IMR-90 (cell line): ENCODE data around the gene NRM. TPM values are rescaled to one million over a fixed set of nuclear protein-coding genes. Genes with fewer than 3 reads are reported as not detected.

Experiments used
- ATAC-seq: fragments of 200-7000 bp; cut with Tn5 transposase; 2 replicates; pipeline ENCODE4 v1.9.1; 2020; ENCODE audit warnings: low read depth, mild to moderate bottlenecking, moderate library complexity
- BruUV-seq: library from RNA; stranded (reverse); fragments of 400-500 nt; replicated peaks from 2 replicates; lab custom pipeline; 2021; lab: Mats Ljungman, UMichigan
- CTCF ChIA-PET: fragments of 300-600 bp; formaldehyde crosslinking; extraction: SDS; loops from one replicate; lab custom pipeline; 2021; ENCODE audit warnings: antibody characterized with exemption; lab: Yijun Ruan, JAX
- POLR2A ChIA-PET: fragments of 300-600 bp; sonication (Branson Sonifier 250); formaldehyde crosslinking; loops from one replicate; lab custom pipeline; 2022; ENCODE audit warnings: antibody characterized with exemption; ENCODE audit not compliant: unreplicated experiment; lab: Charles Lee
- DNase-seq: peaks from one replicate; pipeline ENCODE4 v3.0.0; 2013
- H2AFZ ChIP-seq: replicated peaks from 2 replicates; pipeline ENCODE3; 2013; ENCODE audit warnings: low read length, mild to moderate bottlenecking; ENCODE audit not compliant: poor library complexity
- H2AK5ac ChIP-seq: 2 replicates; pipeline ENCODE4 v1.6.1; 2013; ENCODE audit warnings: low read depth, low read length, inconsistent platforms
- H2AK9ac ChIP-seq: replicated peaks from 2 replicates; pipeline ENCODE3; 2013; ENCODE audit warnings: mild to moderate bottlenecking, low read depth, low read length, moderate library complexity; ENCODE audit not compliant: poor library complexity
- H2BK120ac ChIP-seq: 2 replicates; pipeline ENCODE4 v1.6.1; 2013; ENCODE audit warnings: low read depth, low read length, inconsistent platforms
- H2BK15ac ChIP-seq: 3 replicates; pipeline ENCODE4 v1.6.1; 2013; ENCODE audit warnings: low read depth, low read length, inconsistent platforms
- H2BK20ac ChIP-seq: 2 replicates; pipeline ENCODE4 v1.6.1; 2013; ENCODE audit warnings: low read depth, mild to moderate bottlenecking, inconsistent platforms, low read length, moderate library complexity
- H2BK5ac ChIP-seq: 2 replicates; pipeline ENCODE4 v1.6.1; 2013; ENCODE audit warnings: mild to moderate bottlenecking, low read depth, low read length, inconsistent platforms; ENCODE audit not compliant: poor library complexity, severe bottlenecking
- H3K14ac ChIP-seq: replicated peaks from 2 replicates; pipeline ENCODE4 v1.6.1; 2013; ENCODE audit warnings: low read depth, low read length, inconsistent platforms
- H3K18ac ChIP-seq: 2 replicates; pipeline ENCODE4 v1.6.1; 2013; ENCODE audit warnings: low read depth, low read length, control low read depth
- H3K23ac ChIP-seq: 2 replicates; pipeline ENCODE4 v1.6.1; 2013; ENCODE audit warnings: low read depth, low read length, inconsistent platforms
- H3K27ac ChIP-seq: 2 replicates; pipeline ENCODE4 v1.5.1; 2013; ENCODE audit warnings: mild to moderate bottlenecking, control low read depth, low read length; ENCODE audit not compliant: insufficient read depth
- H3K27me3 ChIP-seq: 2 replicates; pipeline ENCODE4 v1.6.1; 2013; ENCODE audit warnings: low read length; ENCODE audit not compliant: control insufficient read depth, insufficient read depth
- H3K36me3 ChIP-seq: 2 replicates; pipeline ENCODE4 v1.6.1; 2013; ENCODE audit warnings: low read length, mixed read lengths; ENCODE audit not compliant: control insufficient read depth, insufficient read depth
- H3K4ac ChIP-seq: 2 replicates; pipeline ENCODE4 v1.6.1; 2013; ENCODE audit warnings: low read depth, low read length, inconsistent platforms
- H3K4me1 ChIP-seq: 2 replicates; pipeline ENCODE4 v1.6.1; 2013; ENCODE audit warnings: low read length, mixed read lengths; ENCODE audit not compliant: control insufficient read depth, insufficient read depth
- H3K4me2 ChIP-seq: 2 replicates; pipeline ENCODE4 v1.6.1; 2013; ENCODE audit warnings: low read depth, mild to moderate bottlenecking, control low read depth, low read length, moderate library complexity
- H3K4me3 ChIP-seq: 2 replicates; pipeline ENCODE4 v1.5.1; 2013; ENCODE audit warnings: low read depth, mild to moderate bottlenecking, control low read depth, low read length, moderate library complexity; ENCODE audit not compliant: insufficient read depth
- H3K56ac ChIP-seq: 2 replicates; pipeline ENCODE4 v1.6.1; 2013; ENCODE audit warnings: low read length, inconsistent platforms; ENCODE audit not compliant: insufficient read depth; ENCODE audit errors: extremely low read depth
- H3K79me1 ChIP-seq, 2 experiments: 2 replicates each; pipeline ENCODE4 v1.6.1; 2013; ENCODE audit warnings: low read length in 2 of 2, inconsistent platforms in 1 of 2, low read depth in 1 of 2
- H3K9ac ChIP-seq: 2 replicates; pipeline ENCODE4 v1.6.1; 2013; ENCODE audit warnings: low read depth, low read length, control low read depth
- H3K9me1 ChIP-seq: 2 replicates; pipeline ENCODE4 v1.6.1; 2013; ENCODE audit warnings: low read length, inconsistent platforms; ENCODE audit not compliant: insufficient read depth
- H3K9me3 ChIP-seq: 2 replicates; pipeline ENCODE4 v1.6.1; 2013; ENCODE audit warnings: low read length; ENCODE audit not compliant: control insufficient read depth, insufficient read depth
- H4K20me1 ChIP-seq: 2 replicates; pipeline ENCODE4 v1.6.1; 2013; ENCODE audit warnings: low read length, inconsistent platforms; ENCODE audit not compliant: insufficient read depth
- H4K5ac ChIP-seq: 2 replicates; pipeline ENCODE4 v1.6.1; 2013; ENCODE audit warnings: mild to moderate bottlenecking, low read depth, low read length, control low read depth
- H4K8ac ChIP-seq, 2 experiments: 2 replicates each; pipeline ENCODE4 v1.6.1; 2013; ENCODE audit warnings: low read depth in 2 of 2, low read length in 2 of 2, control low read depth in 1 of 2, inconsistent platforms in 1 of 2
- H4K91ac ChIP-seq: 2 replicates; pipeline ENCODE4 v1.6.1; 2013; ENCODE audit warnings: low read depth, low read length, inconsistent platforms; ENCODE audit not compliant: insufficient read depth
- BHLHE40 ChIP-seq: fragments of 150-350 bp; IDR thresholded peaks from 2 replicates; pipeline ENCODE4 v1.6.1; 2016; ENCODE audit warnings: mild to moderate bottlenecking, low read depth, low read length
- CEBPB ChIP-seq: IDR thresholded peaks from 2 replicates; pipeline ENCODE4 v1.6.1; 2012; ENCODE audit warnings: low read depth, low read length, improper control_type of control experiment
- CTCF ChIP-seq: conservative IDR thresholded peaks from 2 replicates; pipeline ENCODE4 v1.5.1; 2012; ENCODE audit warnings: mild to moderate bottlenecking, low read depth, low read length, improper control_type of control experiment
- ELK1 ChIP-seq: fragments of 150-350 bp; IDR thresholded peaks from 2 replicates; pipeline ENCODE4 v1.6.1; 2016; ENCODE audit warnings: low read depth, mild to moderate bottlenecking, low read length, moderate library complexity, borderline replicate concordance
- FOS ChIP-seq: fragments of 150-350 bp; IDR thresholded peaks from 2 replicates; pipeline ENCODE4 v1.6.1; 2016; ENCODE audit warnings: low read depth, low read length
- MAFK ChIP-seq: IDR thresholded peaks from 2 replicates; pipeline ENCODE4 v1.6.1; 2012; ENCODE audit warnings: low read depth, low read length, improper control_type of control experiment
- MAZ ChIP-seq: IDR thresholded peaks from 2 replicates; pipeline ENCODE4 v1.6.1; 2012; ENCODE audit warnings: low read depth, mild to moderate bottlenecking, low read length, improper control_type of control experiment, moderate library complexity, borderline replicate concordance
- MXI1 ChIP-seq: IDR thresholded peaks from 2 replicates; pipeline ENCODE4 v1.6.1; 2012; ENCODE audit warnings: low read depth, mild to moderate bottlenecking, low read length, moderate library complexity, borderline replicate concordance
- NFE2L2 ChIP-seq: fragments of 150-350 bp; IDR thresholded peaks from 2 replicates; pipeline ENCODE4 v1.6.1; 2016; ENCODE audit warnings: low read depth, mild to moderate bottlenecking, low read length
- POLR2A ChIP-seq: IDR thresholded peaks from 2 replicates; pipeline ENCODE4 v1.6.1; 2012; ENCODE audit warnings: mild to moderate bottlenecking, low read depth, low read length
- RAD21 ChIP-seq: IDR thresholded peaks from 2 replicates; pipeline ENCODE4 v1.6.1; 2012; ENCODE audit warnings: low read length, improper control_type of control experiment
- RCOR1 ChIP-seq: IDR thresholded peaks from 2 replicates; pipeline ENCODE4 v1.6.1; 2012; ENCODE audit warnings: mild to moderate bottlenecking, low read length, improper control_type of control experiment; ENCODE audit not compliant: insufficient replicate concordance
- RFX5 ChIP-seq: IDR thresholded peaks from 2 replicates; pipeline ENCODE4 v1.8.0; 2012; ENCODE audit warnings: low read depth, mild to moderate bottlenecking, low read length, moderate library complexity
- SMC3 ChIP-seq: fragments of 150-350 bp; IDR thresholded peaks from 2 replicates; pipeline ENCODE4 v1.6.1; 2016; ENCODE audit warnings: low read depth, mild to moderate bottlenecking, antibody characterized with exemption, low read length, moderate library complexity
- USF2 ChIP-seq: fragments of 150-350 bp; IDR thresholded peaks from 2 replicates; pipeline ENCODE4 v1.6.1; 2017; ENCODE audit warnings: mild to moderate bottlenecking, antibody characterized with exemption, low read length, low read depth
- WGBS, 2 experiments: methylation state at CpG; one replicate each; pipeline versions ENCODE4 v1.1.5 to v1.1.7; 2013; ENCODE audit warnings: missing lambda C conversion rate in 2 of 2; ENCODE audit not compliant: insufficient read length in 1 of 2; ENCODE audit errors: extremely low coverage in 2 of 2; 5-methylcytosine and 5-hydroxymethylcytosine counted together
- dilution Hi-C: fragments of 300-500 bp; cut with HindIII; formaldehyde crosslinking; loops from one replicate; pipeline ENCODE4 v1.14.3; 2018; ENCODE audit warnings: low sequenced_read_pairs; ENCODE audit not compliant: unreplicated experiment
- in situ Hi-C: fragments of 300-500 bp; cut with MboI; formaldehyde crosslinking; loops from 3 replicates; pipeline ENCODE4 v1.14.3; 2019; ENCODE audit warnings: low sequenced_read_pairs, inconsistent platforms, mixed read lengths
- intact Hi-C: fragments of 100-400 bp; cut with micrococcal nuclease; formaldehyde crosslinking; loops from 2 replicates; pipeline ENCODE4 v1.10.0; 2022
- polyA plus RNA-seq, 3 experiments: library from polyadenylated mRNA; depleted of rRNA; stranded (reverse); fragments of >200 nt; gene quantifications; 2 replicates each; pipeline ENCODE4 v1.2.3, GENCODE V29; 2012; ENCODE audit warnings: low replicate concordance in 1 of 3
- total RNA-seq: library from RNA; depleted of rRNA; stranded (reverse); fragments of >200 nt; gene quantifications from 2 replicates; pipeline ENCODE4 v1.2.3, GENCODE V29; 2012

The NRM gene
- total and polyA plus RNA-seq, 2 of the 4 experiments (the other 2 are of a cell fraction): 2.2 to 27.0 TPM

- dilution Hi-C loops (no loop called here), in situ Hi-C loops (no loop called here), intact Hi-C loops (no loop called here)
- Histone ChIP-seq H2AFZ (no peak overlapping the region), H3K27ac (no peak overlapping the region), H2BK20ac (no peak overlapping the region), H3K27me3 (no peaks in the 10 kb centered on the region), H2BK15ac (no peak overlapping the region), H3K14ac (no peak overlapping the region), H3K18ac (no peak overlapping the region), H4K20me1 (peaks cover 3% of the 10 kb centered on the region; the same call in 1 of the 2 replicates), H4K91ac (no peak overlapping the region), H3K4ac (no peak overlapping the region), H4K8ac (no peak overlapping the region), H3K4me3 (no peak overlapping the region), H2BK5ac (no peak overlapping the region), H3K23ac (no peak overlapping the region; the same call in 1 of the 2 replicates), H3K4me2 (no peak overlapping the region), H3K9me3 (no peaks in the 10 kb centered on the region), H3K9ac (no peak overlapping the region), H2AK9ac (no peak overlapping the region), H3K9me1 (peaks cover 11% of the 10 kb centered on the region), H2AK5ac (no peak overlapping the region), H2BK120ac (no peak overlapping the region), H3K4me1 (peaks cover 7% of the 10 kb centered on the region), H3K36me3 (peaks cover 64% of the 10 kb centered on the region), H3K79me1 (peaks cover 45 to 92% of the 10 kb centered on the region in 2 experiments), H3K56ac (no peak overlapping the region), H4K5ac (no peak overlapping the region)
- TF ChIP-seq MXI1 (no peak), SMC3 (no peak), RFX5 (no peak), USF2 (no peak), NFE2L2 (no peak), RAD21 (no peak), ELK1 (no peak), CEBPB (no peak), BHLHE40 (no peak), RCOR1 (no peak), MAZ (no peak), CTCF (no peak), POLR2A (no peak), MAFK (no peak), FOS (no peak)
- 100% methylated on average over 2 of the region's 8 CpGs; no CpG with 5 or more reads in 1 of the 2 experiments for WGBS, 2 experiments
- no TSS peak for BruUV-seq
- DNase-seq: no peak
- ChIA-PET CTCF (no interaction called here), POLR2A (no interaction called here)
- no peak for ATAC-seq
Measured at GRCh38 chr6:30735668-30736314, 45.0 kb upstream of the NRM start.
